ENCODE measurements around the gene AUTS2. TPM values are rescaled to one million over a fixed set of nuclear protein-coding genes. Genes with fewer than 3 reads are reported as not detected.

Gene AUTS2
- total and polyA plus RNA-seq, 4 experiments from 2014 or later: 3.4 to 35.2 (median 25.5) TPM

DNA sequence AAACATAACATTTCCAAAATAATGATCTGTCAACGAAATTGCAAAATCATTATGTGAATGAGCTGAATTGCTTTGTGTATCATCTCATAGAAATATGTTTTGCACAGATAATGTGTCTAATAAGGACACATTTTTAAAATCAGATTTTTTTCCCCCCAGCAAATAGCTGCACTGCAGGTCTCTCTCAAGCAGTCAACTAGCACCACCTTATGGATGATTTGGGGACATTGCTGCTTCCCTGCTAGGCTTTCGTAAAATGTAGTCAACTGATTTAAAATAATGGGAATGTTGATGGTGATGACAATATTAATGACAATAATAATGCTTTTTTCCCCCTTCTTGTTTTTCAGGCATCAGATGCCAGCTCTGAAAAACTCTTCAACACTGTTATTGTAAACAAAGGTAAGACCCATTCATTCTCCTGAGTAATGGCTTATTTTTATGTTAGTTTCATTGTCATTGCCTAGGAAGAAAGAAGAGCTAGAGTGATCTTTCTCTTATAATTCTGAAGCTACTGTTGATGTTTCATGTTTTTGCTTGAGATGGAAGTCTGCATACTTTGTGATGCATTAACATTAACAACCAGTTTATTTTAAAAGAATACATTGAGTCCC lies 1100.1 kb downstream of the AUTS2 start:
- DNase-seq: peak in 4 of 5 donors; percentile 50 to 62 (median 56)
- peak overlapping the region in 4 of 8 donors; percentile 1 to 60 (median 18) for H3K4me3 Mint-ChIP-seq
- H3K36me3 ChIP-seq (ENCODE audit: insufficient read depth, low read length): no peaks in the 10 kb centered on the region
- CTCF ChIA-PET (ENCODE audit: partially characterized antibody): interaction anchor here (0.6 to 3.2 kb wide), 45 partner anchors 8 to 1234 kb away, joined by 3 to 21 read pairs (median 4); no protein-coding TSS in a partner anchor
- H3K4me1 ChIP-seq (ENCODE audit: insufficient read depth, low read length): peaks cover 11% of the 10 kb centered on the region
- H3K9me3 ChIP-seq (ENCODE audit: control insufficient read depth in 1 of 2, low read length in 2 of 2): no peaks in the 10 kb centered on the region
- H3K27me3 ChIP-seq (ENCODE audit: insufficient read depth, low read length): no peaks in the 10 kb centered on the region
- H3K27ac ChIP-seq (ENCODE audit: low read depth, low read length): no peak overlapping the region
- H3K4me3 ChIP-seq (ENCODE audit: low read length in 2 of 2): no peak overlapping the region
- peaks cover 8 to 10% of the 10 kb centered on the region in 2 donors for H3K27me3 Mint-ChIP-seq
- intact Hi-C loops (cut with micrococcal nuclease): loop anchor here (5.0 to 10.0 kb wide), 3 partner anchors 104 to 521 kb away; no protein-coding TSS in a partner anchor
- H3K36me3 Mint-ChIP-seq: peaks cover 0 to 5% of the 10 kb centered on the region in 2 donors
- H3K27ac Mint-ChIP-seq: peak overlapping the region in 3 of 7 donors; percentile 11 to 45 (median 23)
- peaks cover 8 to 35% (median 21%) of the 10 kb centered on the region in 4 donors for H3K4me1 Mint-ChIP-seq
- H3K9me3 Mint-ChIP-seq: peaks cover 0 to 4% (median 0%) of the 10 kb centered on the region in 8 donors
- POLR2A ChIA-PET (ENCODE audit: partially characterized antibody): interaction anchor here (0.7 to 1.1 kb wide), 3 partner anchors 19 to 111 kb away, joined by 3 read pairs; no protein-coding TSS in a partner anchor

GRCh38 chr7:70699271-70699670 lies 1101.0 kb downstream of the AUTS2 start:
- Histone ChIP-seq H3K36me3 (ENCODE audit: insufficient read depth, low read length) (no peaks in the 10 kb centered on the region), H3K4me3 (ENCODE audit: low read length in 2 of 2) (no peak overlapping the region), H3K4me1 (ENCODE audit: insufficient read depth, low read length) (peaks cover 13% of the 10 kb centered on the region), H3K9me3 (ENCODE audit: control insufficient read depth in 1 of 2, low read length in 2 of 2) (no peaks in the 10 kb centered on the region), H3K27me3 (ENCODE audit: insufficient read depth, low read length) (no peaks in the 10 kb centered on the region), H3K27ac (ENCODE audit: low read depth, low read length) (no peak overlapping the region)
- Mint-ChIP-seq H3K27ac (no peak overlapping the region), H3K27me3 (peaks cover 5 to 9% of the 10 kb centered on the region in 2 donors), H3K9me3 (peaks cover 0 to 4% (median 0%) of the 10 kb centered on the region in 8 donors), H3K4me3 (no peak overlapping the region), H3K4me1 (peaks cover 10 to 41% (median 25%) of the 10 kb centered on the region in 4 donors), H3K36me3 (peaks cover 3 to 7% of the 10 kb centered on the region in 2 donors)
- ChIA-PET CTCF (ENCODE audit: partially characterized antibody) (interaction anchor here (0.7 to 3.2 kb wide), 22 partner anchors 9 to 514 kb away, joined by 3 to 21 read pairs (median 5); no protein-coding TSS in a partner anchor), POLR2A (ENCODE audit: partially characterized antibody) (interaction anchor here (1.1 kb wide), 1 partner anchor 20 kb away, joined by 3 read pairs; no protein-coding TSS in a partner anchor)
- no peak for DNase-seq
- intact Hi-C loops (cut with micrococcal nuclease): loop anchor here (5.0 to 10.0 kb wide), 3 partner anchors 104 to 522 kb away; no protein-coding TSS in a partner anchor

- no peak overlapping the region for H3K27ac Mint-ChIP-seq
- Histone ChIP-seq H3K27me3 (ENCODE audit: insufficient read depth, low read length) (no peaks in the 10 kb centered on the region), H3K36me3 (ENCODE audit: insufficient read depth, low read length) (no peaks in the 10 kb centered on the region), H3K4me1 (ENCODE audit: insufficient read depth, low read length) (peaks cover 16% of the 10 kb centered on the region), H3K27ac (ENCODE audit: low read depth, low read length) (no peak overlapping the region), H3K4me3 (ENCODE audit: low read length in 2 of 2) (no peak overlapping the region), H3K9me3 (ENCODE audit: control insufficient read depth in 1 of 2, low read length in 2 of 2) (no peaks in the 10 kb centered on the region)
- H3K4me1 Mint-ChIP-seq: peaks cover 10 to 47% (median 26%) of the 10 kb centered on the region in 4 donors
- H3K9me3 Mint-ChIP-seq: peaks cover 0 to 4% (median 0%) of the 10 kb centered on the region in 8 donors
- CTCF ChIA-PET (ENCODE audit: partially characterized antibody): interaction anchor here (1.3 to 3.2 kb wide), 5 partner anchors 10 to 77 kb away, joined by 3 to 21 read pairs (median 7); no protein-coding TSS in a partner anchor
- no peak for DNase-seq
- no peak overlapping the region for H3K4me3 Mint-ChIP-seq
- peaks cover 5 to 7% of the 10 kb centered on the region in 2 donors for H3K27me3 Mint-ChIP-seq
- intact Hi-C loops (cut with micrococcal nuclease): no loop called here
- H3K36me3 Mint-ChIP-seq: peaks cover 5 to 7% of the 10 kb centered on the region in 2 donors
- POLR2A ChIA-PET (ENCODE audit: partially characterized antibody): no interaction called here
These were observed 1102.0 kb downstream of the AUTS2 start for GRCh38 chr7:70700055-70700940.

- no peaks in the 10 kb centered on the region for H3K36me3 ChIP-seq (ENCODE audit: insufficient read depth, low read length)
- CTCF ChIA-PET (ENCODE audit: partially characterized antibody): interaction anchor here (1.4 kb wide), 1 partner anchor 14 kb away, joined by 5 read pairs; no protein-coding TSS in a partner anchor
- intact Hi-C loops (cut with micrococcal nuclease): no loop called here
- H3K9me3 ChIP-seq (ENCODE audit: control insufficient read depth in 1 of 2, low read length in 2 of 2): no peaks in the 10 kb centered on the region
- no peak overlapping the region for H3K4me3 ChIP-seq (ENCODE audit: low read length in 2 of 2)
- POLR2A ChIA-PET (ENCODE audit: partially characterized antibody): no interaction called here
- H3K27me3 Mint-ChIP-seq: peaks cover 2% of the 10 kb centered on the region in 2 donors
- H3K27me3 ChIP-seq (ENCODE audit: insufficient read depth, low read length): no peaks in the 10 kb centered on the region
- peaks cover 12 to 47% (median 27%) of the 10 kb centered on the region in 4 donors for H3K4me1 Mint-ChIP-seq
- no peak for DNase-seq
- H3K27ac ChIP-seq (ENCODE audit: low read depth, low read length): no peak overlapping the region
- no peaks in the 10 kb centered on the region for H3K9me3 Mint-ChIP-seq
- H3K36me3 Mint-ChIP-seq: peaks cover 2 to 9% of the 10 kb centered on the region in 2 donors
- no peak overlapping the region for H3K4me3 Mint-ChIP-seq
- H3K27ac Mint-ChIP-seq: no peak overlapping the region
- peaks cover 16% of the 10 kb centered on the region for H3K4me1 ChIP-seq (ENCODE audit: insufficient read depth, low read length)
These were observed 1102.7 kb downstream of the AUTS2 start for GRCh38 chr7:70700941-70701425.

- H3K27me3 ChIP-seq (ENCODE audit: insufficient read depth, low read length): no peaks in the 10 kb centered on the region
- ChIA-PET POLR2A (ENCODE audit: partially characterized antibody) (interaction anchor here (0.6 kb wide), 1 partner anchor 71 kb away, joined by 3 read pairs; no protein-coding TSS in a partner anchor), CTCF (ENCODE audit: partially characterized antibody) (no interaction called here)
- H3K36me3 ChIP-seq (ENCODE audit: insufficient read depth, low read length): no peaks in the 10 kb centered on the region
- no peak for DNase-seq
- H3K36me3 Mint-ChIP-seq: peaks cover 2 to 12% of the 10 kb centered on the region in 2 donors
- H3K27me3 Mint-ChIP-seq: peaks cover 1 to 2% of the 10 kb centered on the region in 2 donors
- H3K9me3 ChIP-seq (ENCODE audit: control insufficient read depth in 1 of 2, low read length in 2 of 2): no peaks in the 10 kb centered on the region
- no peak overlapping the region for H3K4me3 Mint-ChIP-seq
- H3K27ac Mint-ChIP-seq: peak overlapping the region in 1 of 7 donors; percentile 60
- intact Hi-C loops (cut with micrococcal nuclease): no loop called here
- H3K27ac ChIP-seq (ENCODE audit: low read depth, low read length): no peak overlapping the region
- no peak overlapping the region for H3K4me3 ChIP-seq (ENCODE audit: low read length in 2 of 2)
- peaks cover 12 to 47% (median 29%) of the 10 kb centered on the region in 4 donors for H3K4me1 Mint-ChIP-seq
- no peaks in the 10 kb centered on the region for H3K9me3 Mint-ChIP-seq
- H3K4me1 ChIP-seq (ENCODE audit: insufficient read depth, low read length): peaks cover 11% of the 10 kb centered on the region
These were observed 1103.2 kb downstream of the AUTS2 start for GRCh38 chr7:70701477-70701876.

GRCh38 chr7:70701991-70702390 lies 1103.7 kb downstream of the AUTS2 start:
- Mint-ChIP-seq H3K4me3 (no peak overlapping the region), H3K27me3 (peaks cover 0 to under 1% of the 10 kb centered on the region in 2 donors), H3K4me1 (peaks cover 12 to 42% (median 27%) of the 10 kb centered on the region in 4 donors), H3K9me3 (no peaks in the 10 kb centered on the region), H3K36me3 (peaks cover 2 to 12% of the 10 kb centered on the region in 2 donors), H3K27ac (peak overlapping the region in 1 of 7 donors; percentile 57)
- no peak for DNase-seq
- Histone ChIP-seq H3K36me3 (ENCODE audit: insufficient read depth, low read length) (no peaks in the 10 kb centered on the region), H3K4me3 (ENCODE audit: low read length in 2 of 2) (no peak overlapping the region), H3K27me3 (ENCODE audit: insufficient read depth, low read length) (no peaks in the 10 kb centered on the region), H3K9me3 (ENCODE audit: control insufficient read depth in 1 of 2, low read length in 2 of 2) (no peaks in the 10 kb centered on the region), H3K4me1 (ENCODE audit: insufficient read depth, low read length) (peaks cover 11% of the 10 kb centered on the region), H3K27ac (ENCODE audit: low read depth, low read length) (no peak overlapping the region)
- ChIA-PET POLR2A (ENCODE audit: partially characterized antibody) (interaction anchor here (0.6 kb wide), 1 partner anchor 70 kb away, joined by 3 read pairs; no protein-coding TSS in a partner anchor), CTCF (ENCODE audit: partially characterized antibody) (no interaction called here)
- intact Hi-C loops (cut with micrococcal nuclease): no loop called here

All from CD4-positive, alpha-beta memory T cell (primary cell).